Measurements from ENCODE around the gene HOXA9. TPM values are rescaled to one million over a fixed set of nuclear protein-coding genes. Genes with fewer than 3 reads are reported as not detected.

HOXA9 gene
- polyA plus RNA-seq, 1 donor (not counting 4 experiments of a cell fraction or from before 2014, with no cell fraction given): 28.1 TPM

DNA sequence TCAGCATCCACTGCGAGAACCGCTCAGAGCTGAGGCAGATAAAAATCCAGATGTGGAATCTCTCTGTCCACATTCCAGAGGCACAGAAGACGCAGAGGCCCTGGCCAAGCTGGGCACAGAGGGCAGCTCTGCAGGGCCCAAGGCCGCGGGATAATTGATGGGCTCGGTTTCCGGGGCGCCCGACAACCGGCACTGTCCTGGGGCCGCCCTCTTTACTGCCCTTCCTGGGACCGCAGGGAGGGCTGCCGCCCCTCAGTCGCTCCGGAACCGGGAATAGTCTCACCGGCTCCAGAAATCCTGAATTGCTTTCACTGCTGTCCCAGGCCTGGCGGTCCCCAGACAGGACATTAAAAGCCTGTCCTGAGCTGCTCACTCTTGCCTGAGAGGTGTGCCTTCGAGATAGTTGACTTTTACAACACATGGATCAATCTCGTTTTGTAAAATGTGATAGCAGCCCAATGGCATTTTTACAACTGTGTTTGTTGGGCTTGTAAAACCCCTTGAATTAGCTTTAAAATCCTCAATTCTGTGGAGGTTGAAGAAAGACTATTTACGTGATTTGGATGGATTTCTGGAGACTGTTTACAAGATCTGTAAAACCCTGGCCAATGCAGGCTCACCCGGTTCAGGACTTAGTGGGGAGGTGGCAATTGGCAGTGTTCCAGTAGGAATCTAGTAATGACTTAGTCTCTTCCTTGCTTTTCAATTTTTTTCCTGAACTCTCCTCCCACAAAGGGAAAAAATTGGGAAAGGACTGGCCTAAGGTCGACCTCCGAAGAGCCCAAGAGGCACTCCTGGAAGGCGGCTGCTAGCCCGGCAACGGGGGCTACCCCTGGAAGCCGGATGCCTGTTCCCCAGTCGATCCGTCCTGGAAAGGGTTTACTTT is 16.3 kb downstream of the HOXA9 start:
- FAIRE-seq (no peak), DNase-seq (ENCODE audit: low read depth, low spot score) (no peak)
- H3K9me3 ChIP-seq (ENCODE audit: control insufficient read depth, low read depth, low read length): no peaks in the 10 kb centered on the region
- H3K27ac ChIP-seq (ENCODE audit: control insufficient read depth, insufficient read depth, low read length): peak overlapping the region; percentile 87
- peak overlapping the region; percentile 93 for H3K9ac ChIP-seq (ENCODE audit: control insufficient read depth, extremely low read depth, insufficient read depth, low read length)
- H3K9me1 ChIP-seq (ENCODE audit: control insufficient read depth, extremely low read depth, insufficient read depth, low read length): no peaks in the 10 kb centered on the region
- dilution Hi-C loops (cut with MboI; ENCODE audit: extremely low pct_ligation_motif_present, low sequenced_read_pairs): no loop called here
- H2AFZ ChIP-seq (ENCODE audit: control insufficient read depth, low read length): peak overlapping the region; percentile 17
- peaks cover 66% of the 10 kb centered on the region for H3K4me1 ChIP-seq (ENCODE audit: control insufficient read depth, extremely low read depth, insufficient read depth, low read length)
- H3K4me2 ChIP-seq (ENCODE audit: control insufficient read depth, extremely low read depth, insufficient read depth, low read depth, low read length): peak overlapping the region; percentile 98
- H3K4me3 ChIP-seq (ENCODE audit: control insufficient read depth in 2 of 3, extremely low read depth in 1 of 3, insufficient read depth in 2 of 3, low read depth in 1 of 3, low read length in 3 of 3): peak overlapping the region; percentile 60 to 83 (median 74)
- peaks cover 0 to 7% of the 10 kb centered on the region in 2 experiments for H3K36me3 ChIP-seq (ENCODE audit: control insufficient read depth in 2 of 2, extremely low read depth in 1 of 2, insufficient read depth in 2 of 2, low read length in 2 of 2)
- no peaks in the 10 kb centered on the region for H3K27me3 ChIP-seq (ENCODE audit: control insufficient read depth, extremely low read depth, insufficient read depth, low read length)
- H4K20me1 ChIP-seq (ENCODE audit: control insufficient read depth, extremely low read depth, insufficient read depth, low read length): no peaks in the 10 kb centered on the region
- TF ChIP-seq, protein P1, sequence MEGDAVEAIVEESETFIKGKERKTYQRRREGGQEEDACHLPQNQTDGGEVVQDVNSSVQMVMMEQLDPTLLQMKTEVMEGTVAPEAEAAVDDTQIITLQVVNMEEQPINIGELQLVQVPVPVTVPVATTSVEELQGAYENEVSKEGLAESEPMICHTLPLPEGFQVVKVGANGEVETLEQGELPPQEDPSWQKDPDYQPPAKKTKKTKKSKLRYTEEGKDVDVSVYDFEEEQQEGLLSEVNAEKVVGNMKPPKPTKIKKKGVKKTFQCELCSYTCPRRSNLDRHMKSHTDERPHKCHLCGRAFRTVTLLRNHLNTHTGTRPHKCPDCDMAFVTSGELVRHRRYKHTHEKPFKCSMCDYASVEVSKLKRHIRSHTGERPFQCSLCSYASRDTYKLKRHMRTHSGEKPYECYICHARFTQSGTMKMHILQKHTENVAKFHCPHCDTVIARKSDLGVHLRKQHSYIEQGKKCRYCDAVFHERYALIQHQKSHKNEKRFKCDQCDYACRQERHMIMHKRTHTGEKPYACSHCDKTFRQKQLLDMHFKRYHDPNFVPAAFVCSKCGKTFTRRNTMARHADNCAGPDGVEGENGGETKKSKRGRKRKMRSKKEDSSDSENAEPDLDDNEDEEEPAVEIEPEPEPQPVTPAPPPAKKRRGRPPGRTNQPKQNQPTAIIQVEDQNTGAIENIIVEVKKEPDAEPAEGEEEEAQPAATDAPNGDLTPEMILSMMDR (optimal IDR thresholded peaks at IDR 0.05 in 1 of 3, IDR thresholded peaks at IDR 0.05 in 1 of 3, conservative IDR thresholded peaks at IDR 0.05 in 1 of 3; ENCODE audit: extremely low read depth in 1 of 3, insufficient read depth in 2 of 3, low read length in 3 of 3): no peak
- no peak for TF ChIP-seq EZH2 (IDR thresholded peaks at IDR 0.05; ENCODE audit: low read length)
- peaks cover 84% of the 10 kb centered on the region for H3K79me2 ChIP-seq (ENCODE audit: control insufficient read depth, insufficient read depth, low read length)

GRCh38 chr7:27148031-27148755 is 17.1 kb downstream of the HOXA9 start:
- peaks cover 59% of the 10 kb centered on the region for H3K4me1 ChIP-seq (ENCODE audit: control insufficient read depth, extremely low read depth, insufficient read depth, low read length)
- H3K9me3 ChIP-seq (ENCODE audit: control insufficient read depth, low read depth, low read length): no peaks in the 10 kb centered on the region
- H3K79me2 ChIP-seq (ENCODE audit: control insufficient read depth, insufficient read depth, low read length): peaks cover 83% of the 10 kb centered on the region
- peak overlapping the region; percentile 17 for H2AFZ ChIP-seq (ENCODE audit: control insufficient read depth, low read length)
- H3K4me2 ChIP-seq (ENCODE audit: control insufficient read depth, extremely low read depth, insufficient read depth, low read depth, low read length): peak overlapping the region; percentile 98
- no peaks in the 10 kb centered on the region for H3K9me1 ChIP-seq (ENCODE audit: control insufficient read depth, extremely low read depth, insufficient read depth, low read length)
- dilution Hi-C loops (cut with MboI; ENCODE audit: extremely low pct_ligation_motif_present, low sequenced_read_pairs): no loop called here
- H3K36me3 ChIP-seq (ENCODE audit: control insufficient read depth in 2 of 2, extremely low read depth in 1 of 2, insufficient read depth in 2 of 2, low read length in 2 of 2): peaks cover 0 to 7% of the 10 kb centered on the region in 2 experiments
- H3K9ac ChIP-seq (ENCODE audit: control insufficient read depth, extremely low read depth, insufficient read depth, low read length): peak overlapping the region; percentile 93
- H4K20me1 ChIP-seq (ENCODE audit: control insufficient read depth, extremely low read depth, insufficient read depth, low read length): no peaks in the 10 kb centered on the region
- H3K27ac ChIP-seq (ENCODE audit: control insufficient read depth, insufficient read depth, low read length): peak overlapping the region; percentile 87
- H3K27me3 ChIP-seq (ENCODE audit: control insufficient read depth, extremely low read depth, insufficient read depth, low read length): no peaks in the 10 kb centered on the region
- TF ChIP-seq EZH2 (IDR thresholded peaks at IDR 0.05; ENCODE audit: low read length): no peak
- TF ChIP-seq, protein P1 (optimal IDR thresholded peaks at IDR 0.05 in 1 of 3, IDR thresholded peaks at IDR 0.05 in 1 of 3, conservative IDR thresholded peaks at IDR 0.05 in 1 of 3; ENCODE audit: extremely low read depth in 1 of 3, insufficient read depth in 2 of 3, low read length in 3 of 3): no peak
- peak overlapping the region; percentile 60 to 83 (median 74) for H3K4me3 ChIP-seq (ENCODE audit: control insufficient read depth in 2 of 3, extremely low read depth in 1 of 3, insufficient read depth in 2 of 3, low read depth in 1 of 3, low read length in 3 of 3)
- DNase-seq (ENCODE audit: low read depth, low spot score): no peak
- FAIRE-seq: no peak

Data from keratinocyte (primary cell).